Amygdala (tissue), 56 donors: Measurements from ENCODE around the gene STK24.
"Not testable (repeated sequence)": the region's sequence is repeated elsewhere in the genome, so short reads cannot be mapped to it uniquely, and the experiment has no call there.

ENCODE experiments used
- DNase-seq, 56 donors: peaks; one replicate each; lab custom pipeline; 2025; lab: John Stamatoyannopoulos, UW

The STK24 gene

DNA sequence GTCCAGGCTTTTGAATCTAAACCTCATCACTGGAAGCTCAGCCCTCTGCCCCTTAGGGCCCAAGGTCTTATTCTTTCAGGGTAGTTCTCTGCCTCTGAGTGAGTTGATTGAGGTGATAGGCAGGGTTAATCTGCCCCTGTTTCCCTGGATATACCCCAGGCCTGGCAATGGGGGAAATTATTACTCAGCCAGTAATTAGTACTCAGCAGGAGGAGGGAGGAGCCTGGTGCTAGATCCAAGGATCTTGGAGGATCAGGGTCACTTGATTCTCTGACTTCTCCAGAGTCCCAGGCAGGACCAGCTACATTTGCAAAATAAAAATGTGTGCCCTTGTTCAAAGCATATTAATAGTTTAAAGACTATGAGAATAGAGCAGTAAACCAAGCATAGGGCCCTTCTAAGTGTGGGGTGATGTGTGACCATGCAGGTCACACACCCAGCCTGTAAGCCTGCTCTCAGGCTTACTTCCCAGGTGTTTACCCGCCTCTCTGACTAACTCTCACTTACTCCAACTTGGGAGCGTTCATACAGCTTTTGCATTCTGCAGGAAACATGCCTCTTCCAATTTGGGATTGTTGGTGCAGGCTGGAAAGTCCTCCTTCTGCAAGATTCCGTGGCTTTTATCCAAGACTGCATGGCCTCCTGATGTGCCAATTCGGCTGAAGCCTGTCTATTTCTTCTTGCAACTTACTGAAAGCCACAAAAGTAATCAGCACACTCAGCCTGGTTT lies 7.9 kb upstream of the STK24 start:
- no peak for DNase-seq

DNA sequence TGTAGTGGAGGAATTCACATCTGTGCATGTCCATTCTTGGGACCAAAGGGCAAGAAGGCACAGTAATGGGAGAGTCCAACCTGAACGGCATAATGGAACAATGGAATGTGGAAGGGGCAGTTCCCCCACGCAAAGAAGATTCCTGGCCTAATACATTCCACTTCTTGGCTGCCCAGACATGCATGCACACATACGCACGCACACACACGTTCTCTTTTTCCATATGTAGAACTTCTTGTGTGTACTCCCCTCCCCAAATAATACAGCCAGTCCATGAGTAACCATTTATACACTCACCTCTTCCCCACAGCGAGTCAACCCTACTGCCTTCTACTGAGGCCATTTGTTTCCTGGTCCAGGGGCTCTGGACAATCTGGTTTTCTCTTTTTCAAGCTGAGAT lies 6.0 kb upstream of the STK24 start:
- no peak for DNase-seq

DNA sequence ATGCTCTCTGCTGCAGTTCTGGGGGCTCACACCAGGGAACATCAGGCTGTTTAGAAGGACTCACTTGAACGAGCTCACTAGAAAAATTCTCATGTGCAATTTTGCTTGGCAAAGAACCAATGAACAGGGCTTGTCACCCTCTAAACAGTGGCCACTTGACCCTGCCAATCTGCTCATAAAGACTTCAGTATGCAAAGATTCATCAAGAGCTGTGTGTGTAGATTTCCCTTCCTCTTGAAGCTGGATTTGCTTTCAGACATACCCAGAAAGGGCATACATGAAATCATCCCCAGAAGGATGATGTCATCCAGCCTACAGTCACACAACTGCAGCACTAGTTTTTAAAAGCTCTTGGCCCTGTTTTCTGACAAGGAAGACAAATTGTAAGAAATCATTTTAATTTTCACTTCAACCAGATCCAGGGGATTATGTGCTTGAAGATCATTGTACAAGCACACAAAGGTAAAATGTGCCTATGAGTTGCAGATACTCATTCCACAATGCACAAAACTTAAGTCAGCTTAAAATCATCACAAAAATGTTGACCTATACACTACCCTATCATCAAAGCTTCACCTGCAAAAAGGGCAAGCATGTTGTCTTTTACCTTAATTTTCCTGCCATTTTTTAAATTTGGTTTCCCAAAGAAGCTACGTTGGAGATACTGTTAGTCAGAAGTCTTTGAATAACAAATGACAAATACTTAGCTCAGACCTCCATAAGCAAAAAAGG lies 5.2 kb upstream of the STK24 start:
- DNase-seq: no peak

DNA sequence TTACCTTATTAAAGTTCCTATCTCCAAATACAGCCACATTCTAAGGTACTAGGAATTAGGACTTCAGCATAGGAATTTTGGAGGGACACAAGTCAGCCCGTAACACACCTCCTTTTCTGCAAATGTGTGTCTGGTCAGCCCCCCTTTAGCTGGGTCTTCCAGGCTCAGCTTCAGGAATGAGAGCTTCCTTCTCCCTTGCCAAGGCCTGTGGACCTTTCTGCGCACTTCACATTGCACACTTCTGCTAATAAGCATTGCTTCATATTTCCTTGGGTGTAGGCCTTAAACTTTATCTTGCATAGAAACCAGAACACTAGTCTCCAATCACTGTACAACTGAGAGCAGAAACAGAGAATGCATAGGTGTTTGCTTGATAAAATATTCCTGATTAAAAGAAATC lies 4.5 kb upstream of the STK24 start:
- no peak for DNase-seq

DNA sequence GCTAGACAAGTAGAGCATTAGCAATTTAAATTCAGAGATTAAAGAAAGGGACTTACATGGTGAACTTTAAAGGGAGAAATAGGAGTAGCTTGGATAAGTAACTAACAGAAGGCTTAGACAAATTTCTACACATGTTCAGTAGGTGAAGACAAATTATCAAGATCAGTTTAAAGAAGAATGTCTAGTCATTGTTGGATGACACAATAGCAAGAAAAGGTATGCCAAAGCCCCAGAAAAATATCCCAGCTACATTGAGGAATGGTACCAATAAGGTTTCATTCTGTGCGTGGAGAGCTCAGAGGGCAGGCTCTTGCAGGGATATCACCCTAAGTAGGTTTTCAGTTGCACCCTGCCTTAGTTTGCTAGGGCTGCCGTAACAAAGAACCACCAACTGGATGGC lies 3.5 kb upstream of the STK24 start:
- no peak for DNase-seq

DNA sequence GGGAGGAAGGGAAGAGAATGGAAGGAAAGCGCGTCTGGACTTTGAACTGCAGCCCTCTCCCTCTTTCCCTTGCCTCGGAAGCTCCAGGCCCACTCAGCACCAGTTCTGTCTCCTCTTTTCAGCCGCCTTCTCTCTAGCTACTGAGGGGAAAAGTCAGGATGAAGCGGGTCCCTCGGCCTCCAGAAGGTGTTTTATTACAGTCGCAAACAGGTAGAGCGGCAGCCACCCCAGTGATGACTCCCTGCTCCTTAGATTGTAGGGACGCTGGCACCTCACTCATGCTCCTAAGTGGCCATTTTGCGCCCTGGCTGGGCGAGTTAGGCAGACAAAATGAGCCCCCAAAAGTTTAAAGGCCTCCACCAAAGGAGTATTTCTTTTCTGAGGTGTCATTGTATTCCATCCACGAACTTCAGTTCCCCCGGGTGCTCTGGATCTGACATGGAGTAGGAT lies 954 bp upstream of the STK24 start:
- DNase-seq: peak in 2 of 56 donors; percentile 48 to 49

DNA sequence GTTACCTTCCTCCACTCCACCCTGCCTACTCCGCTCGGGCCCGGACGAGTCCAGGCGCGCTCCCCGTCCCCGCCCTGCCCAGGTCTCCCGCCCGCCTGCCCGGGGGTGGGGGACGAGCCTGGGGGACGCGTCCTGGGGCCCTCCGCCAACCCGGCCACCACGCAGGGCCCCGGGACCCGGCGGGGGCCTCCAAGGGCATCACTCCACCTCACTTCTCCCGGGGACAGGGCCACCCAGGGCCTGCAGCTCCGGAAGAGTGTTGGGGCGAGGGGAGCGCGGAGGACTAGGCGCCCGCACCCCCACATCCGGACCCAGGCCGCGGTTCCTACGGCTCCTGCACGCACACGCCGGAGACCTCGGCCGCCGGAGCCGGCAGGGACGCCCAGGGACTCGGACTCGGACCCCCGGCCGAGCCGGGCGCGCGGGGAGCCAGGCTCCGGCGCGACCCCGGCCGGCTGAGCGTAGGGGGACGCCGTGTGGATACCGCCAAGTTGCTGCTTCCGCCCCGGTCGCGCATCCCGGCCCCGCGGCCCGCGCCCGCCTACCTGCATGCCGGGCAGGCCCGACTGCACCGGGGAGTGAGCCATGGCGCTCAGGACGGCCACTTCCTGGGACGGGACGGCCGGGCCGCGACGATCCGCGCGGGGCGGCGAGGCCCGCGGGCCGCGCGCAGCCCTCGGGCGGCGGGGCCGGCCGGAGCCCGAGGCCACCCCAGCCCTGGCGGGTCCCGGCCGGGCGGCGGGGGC lies 534 bp downstream of the STK24 start:
- peak in 18 of 56 donors; percentile 9 to 64 (median 26) for DNase-seq

DNA sequence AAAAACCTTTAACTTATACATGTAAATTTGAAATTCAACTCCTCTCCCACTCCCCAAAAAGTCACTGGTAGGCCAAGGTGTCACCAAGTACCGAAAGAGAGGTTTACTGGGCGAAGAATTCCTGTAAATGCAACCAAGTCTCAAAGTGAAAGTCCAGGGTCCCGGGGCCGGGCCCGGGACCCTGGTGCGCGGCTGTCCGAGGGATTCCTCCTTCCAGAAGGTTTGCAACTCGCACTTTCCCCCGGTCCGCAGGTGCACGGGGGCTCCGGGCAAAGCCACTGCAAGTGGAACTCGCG lies 1.1 kb downstream of the STK24 start:
- DNase-seq: no peak

DNA sequence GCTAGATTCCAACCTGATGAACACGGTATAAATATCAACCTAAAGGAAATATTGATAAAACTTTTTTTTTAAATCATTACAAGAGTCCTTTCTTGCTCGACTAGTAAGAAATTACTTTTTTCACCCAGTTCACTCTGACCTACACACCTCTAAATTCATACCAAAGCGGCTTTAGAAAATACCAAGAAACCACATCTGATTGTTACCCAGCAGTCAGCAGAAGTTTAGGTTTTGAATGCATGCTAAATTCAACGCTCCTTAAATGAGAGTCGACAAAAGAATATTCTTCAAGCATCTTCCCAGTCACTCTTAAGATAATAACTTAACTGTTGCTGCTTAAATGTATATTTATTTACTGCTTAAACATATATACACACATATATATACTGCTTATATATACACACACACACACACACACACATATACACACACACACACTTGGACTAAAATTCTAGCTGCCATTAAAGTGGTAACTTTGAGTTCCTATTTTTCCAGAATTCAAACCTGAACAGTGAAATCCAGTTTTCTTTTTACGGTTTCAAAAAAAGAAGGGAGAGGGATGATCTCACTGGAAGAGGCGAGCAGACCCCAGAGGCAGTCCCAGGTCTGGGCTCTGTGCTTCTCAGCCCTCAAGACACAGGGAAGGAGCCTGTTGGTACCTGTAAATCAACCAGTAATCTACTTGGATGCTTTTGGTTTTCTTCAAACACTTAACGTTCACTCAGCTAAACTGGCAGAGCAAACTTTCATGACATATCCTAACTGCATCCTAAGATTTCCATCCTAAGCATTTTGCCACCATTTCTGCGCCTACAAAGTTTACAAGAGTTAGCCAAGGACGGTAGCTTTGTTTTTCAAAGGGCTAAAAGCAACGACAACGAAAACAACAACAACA lies 1.7 kb downstream of the STK24 start:
- DNase-seq: no peak

DNA sequence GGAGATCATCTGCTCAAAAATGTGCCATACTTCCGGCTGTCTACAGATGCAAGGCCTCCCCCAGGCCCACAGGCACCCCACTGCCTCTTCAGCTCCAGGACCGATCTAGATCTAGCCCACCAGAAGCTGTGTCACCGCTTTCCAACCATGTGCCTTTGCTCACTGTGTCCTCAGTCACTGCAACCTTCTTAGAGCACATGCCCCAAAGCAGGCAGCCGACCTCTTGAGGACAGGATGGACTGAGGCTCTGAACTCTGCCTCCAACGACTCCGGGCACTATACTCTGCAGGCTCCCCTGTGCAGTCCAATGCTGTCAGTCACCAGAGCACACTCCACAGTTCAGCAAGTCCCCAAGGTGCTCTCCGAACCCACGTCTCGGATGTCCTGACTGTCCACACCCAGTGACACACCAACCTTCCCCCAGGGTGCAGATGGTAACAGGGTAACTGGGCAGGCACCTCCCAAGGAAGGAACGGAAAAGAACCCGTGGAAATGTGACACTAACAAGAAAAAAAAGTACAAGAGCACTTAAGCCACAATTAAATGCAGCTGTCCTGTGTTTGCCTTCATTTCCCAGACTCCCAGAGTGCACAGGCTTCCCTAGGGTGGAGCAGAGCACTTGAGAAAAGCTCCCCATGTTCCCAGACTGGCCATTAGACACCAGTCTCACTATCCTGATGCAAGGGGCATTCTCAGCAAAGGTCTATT lies 4.8 kb downstream of the STK24 start:
- DNase-seq: no peak

DNA sequence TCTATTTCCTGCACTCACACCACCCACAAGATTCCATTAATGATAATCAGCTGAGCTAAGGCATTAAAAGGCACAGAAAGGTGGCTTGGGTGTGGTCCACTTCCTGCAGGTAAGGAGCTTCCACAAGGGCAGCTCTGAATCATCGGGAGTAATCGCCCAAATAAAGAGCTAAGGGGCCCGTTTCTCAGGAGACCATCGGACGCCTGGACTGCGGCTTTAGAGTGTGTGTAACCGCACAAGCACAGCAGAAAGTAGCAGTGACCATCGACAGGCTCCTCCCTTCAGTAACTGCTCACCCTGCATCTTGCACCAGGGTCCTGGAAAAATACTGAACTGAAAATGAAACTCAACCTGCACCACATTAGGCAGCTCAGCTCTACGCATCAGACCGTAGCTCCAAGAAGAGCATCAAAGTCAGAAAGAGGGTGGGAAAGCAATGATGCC lies 6.0 kb downstream of the STK24 start:
- peak in 1 of 56 donors; percentile 6 for DNase-seq

DNA sequence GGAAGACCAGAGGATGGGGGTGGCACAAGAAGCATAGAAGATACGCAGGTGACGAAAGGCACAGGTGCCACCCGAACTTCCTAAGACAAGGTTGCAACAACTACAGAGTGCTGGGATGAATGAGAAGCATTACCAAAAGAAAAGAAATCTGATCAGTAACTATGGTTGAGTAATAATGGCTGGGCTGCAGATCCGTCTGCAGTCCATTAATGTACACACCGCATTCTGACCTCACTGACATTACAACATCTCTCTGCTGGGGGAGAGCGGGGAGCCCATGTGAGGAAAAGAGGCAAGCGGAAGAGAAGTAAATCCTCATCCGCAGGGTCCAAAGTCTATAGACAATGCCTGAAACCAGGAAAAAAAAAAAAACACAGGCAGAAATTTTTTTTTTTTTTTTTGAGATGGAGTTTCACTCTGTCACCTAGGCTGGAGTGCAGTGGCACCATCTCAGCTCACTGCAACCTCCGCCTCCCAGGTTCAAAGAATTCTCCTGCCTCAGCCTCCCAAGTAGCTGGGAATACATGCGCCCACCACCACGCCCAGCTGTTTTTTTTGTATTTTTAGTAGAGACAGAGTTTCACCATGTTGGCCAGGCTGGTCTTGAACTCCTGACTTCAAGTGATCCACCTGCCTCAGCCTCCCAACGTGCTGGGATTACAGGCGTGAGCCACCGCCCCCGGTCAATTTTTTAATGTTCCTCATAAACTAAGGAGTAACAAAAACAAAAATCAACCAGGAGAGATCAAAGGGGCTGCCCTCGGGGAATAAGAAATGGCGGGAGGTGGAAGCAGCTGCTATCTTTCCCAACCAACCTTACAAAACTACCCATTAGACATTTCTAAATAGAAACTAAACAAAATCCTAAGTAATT lies 7.2 kb downstream of the STK24 start:
- not testable (repeated sequence) for DNase-seq

DNA sequence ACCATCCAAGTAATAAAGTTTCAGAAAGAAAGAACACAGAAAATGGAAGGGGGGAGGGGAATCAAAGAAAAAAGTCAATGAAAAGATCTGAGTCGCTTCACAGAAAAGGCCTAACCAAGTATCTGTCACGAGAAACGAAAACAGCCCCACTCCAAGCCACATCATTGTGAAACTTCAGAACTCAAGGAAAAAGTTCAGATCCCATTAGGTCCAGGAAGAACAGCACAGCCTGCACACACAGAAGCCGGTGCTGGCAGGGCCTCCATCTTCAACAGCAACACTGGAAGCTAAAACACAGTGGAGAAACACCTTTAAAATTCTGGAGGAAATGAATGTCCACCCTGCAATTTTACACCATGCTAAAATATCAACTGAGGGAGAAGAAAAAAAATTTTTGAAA lies 8.0 kb downstream of the STK24 start:
- no peak for DNase-seq

DNA sequence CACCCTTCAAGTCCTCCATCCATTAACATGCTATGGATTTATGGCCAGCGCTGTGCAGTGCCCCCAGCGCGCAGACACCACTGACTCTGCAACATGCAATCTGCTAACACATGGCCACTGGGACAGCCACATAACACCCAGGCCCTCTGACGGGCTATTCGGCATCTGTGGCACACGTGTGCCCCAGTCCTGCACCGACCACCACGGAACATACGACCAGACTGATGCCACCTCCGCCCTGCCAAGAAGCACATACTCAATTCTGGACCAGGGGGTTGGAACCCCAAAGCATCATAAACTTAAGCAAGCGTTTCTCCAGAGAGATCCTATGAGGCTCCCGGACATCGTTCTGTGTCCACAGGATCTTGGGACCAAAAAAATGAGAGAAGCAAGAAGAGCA lies 9.8 kb downstream of the STK24 start:
- DNase-seq: no peak

DNA sequence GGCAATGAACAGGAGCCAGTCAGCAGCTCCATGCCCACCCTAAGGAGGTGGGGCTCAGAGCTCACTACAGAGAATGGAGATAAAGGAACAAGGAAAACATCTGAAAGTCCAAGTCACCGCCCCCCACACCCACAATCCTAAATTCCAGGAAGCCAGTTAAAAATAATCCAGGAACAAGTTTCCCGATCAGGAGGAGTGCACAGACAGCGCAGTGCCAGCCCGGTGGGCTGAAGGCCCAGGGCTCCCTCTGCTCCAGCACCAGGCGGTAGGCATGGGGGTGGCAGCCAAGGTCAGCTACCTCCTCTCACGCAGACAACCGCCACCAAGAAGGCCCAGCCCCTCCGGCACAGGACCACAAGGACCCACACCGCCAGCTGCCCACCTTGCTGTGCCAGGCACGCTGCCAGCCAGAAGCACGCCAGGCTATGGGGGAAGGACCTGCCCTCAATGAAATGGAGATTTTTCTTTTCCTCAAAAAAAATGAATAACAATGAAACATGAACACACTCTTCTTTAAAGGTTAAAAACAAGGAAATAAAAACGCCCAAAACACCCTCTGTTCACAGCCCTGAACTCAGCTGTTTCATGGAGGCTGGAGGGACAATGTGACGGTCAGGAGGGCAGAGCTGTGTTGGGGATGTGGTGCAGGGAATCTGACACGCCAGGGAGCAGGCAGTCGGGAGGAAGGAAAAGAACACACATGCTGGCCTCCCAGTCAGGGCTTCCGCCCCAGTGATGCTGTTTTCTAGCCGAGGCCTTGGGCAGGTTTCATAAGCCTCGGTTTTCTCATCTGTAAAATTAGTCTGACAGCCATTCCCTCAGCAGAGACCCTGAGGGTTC lies 11.0 kb downstream of the STK24 start:
- DNase-seq: peak in 2 of 56 donors; percentile 10 to 27

DNA sequence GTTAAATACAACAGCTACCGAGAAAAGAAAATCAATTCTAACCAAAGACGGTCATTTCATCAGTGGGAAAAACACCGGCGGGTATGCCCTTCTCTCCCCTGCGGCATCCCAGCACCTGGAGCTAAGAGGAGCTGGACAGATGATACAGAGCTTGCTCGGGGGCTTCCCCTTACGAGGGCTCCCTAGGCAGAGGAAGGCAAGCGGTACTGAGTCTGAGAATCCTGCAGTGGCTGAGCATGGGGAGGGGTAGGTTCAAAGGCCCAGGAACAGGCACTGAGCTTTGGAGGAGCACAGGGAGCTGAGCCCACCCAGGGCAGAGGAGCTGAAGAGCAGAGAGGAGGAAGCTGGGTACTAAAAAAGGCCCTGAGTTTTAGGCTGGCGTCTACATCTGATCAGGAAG lies 12.7 kb downstream of the STK24 start:
- DNase-seq: no peak

DNA sequence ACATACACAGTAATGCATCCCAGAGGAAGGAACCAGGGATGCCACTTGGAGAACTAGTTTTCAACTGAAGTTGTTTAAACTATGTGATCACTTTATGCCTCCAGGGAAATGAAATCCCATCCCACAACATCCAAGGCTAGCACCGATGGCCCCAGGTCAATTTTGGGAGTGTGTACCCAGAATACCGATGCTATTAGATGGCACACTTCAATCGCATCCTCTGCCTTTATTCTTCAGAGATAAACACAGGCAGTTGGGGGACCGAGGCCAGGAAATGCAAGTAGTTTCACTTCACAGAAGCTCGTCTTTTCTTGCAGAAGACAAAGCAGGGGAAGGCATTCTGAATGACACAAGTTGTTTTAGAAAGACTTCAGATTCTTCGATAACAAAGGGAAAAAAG lies 13.8 kb downstream of the STK24 start:
- no peak for DNase-seq

DNA sequence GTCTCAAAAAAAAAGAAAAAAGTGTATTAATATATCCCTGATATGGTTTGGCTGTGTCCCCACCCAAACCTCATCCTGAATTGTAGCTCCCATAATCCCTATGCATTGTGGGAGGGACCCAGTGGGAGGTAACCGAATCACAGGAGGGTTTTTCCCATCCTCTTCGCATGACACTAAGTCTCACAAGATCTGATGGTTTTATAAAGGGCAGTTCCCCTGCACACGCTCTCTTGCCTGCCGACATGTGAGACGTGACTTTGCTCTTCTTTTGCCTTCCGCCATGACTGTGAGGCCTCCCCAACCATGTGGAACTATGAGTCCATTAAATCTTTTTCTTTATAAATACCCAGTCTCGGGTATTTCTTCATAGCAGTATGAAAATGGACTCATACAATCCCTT lies 17.7 kb downstream of the STK24 start:
- DNase-seq: no peak
